ENCODE data around the gene RPS4Y2.

The RPS4Y2 gene

GRCh38 chrY:20755808-20756207 is at the start of gene RPS4Y2:
RPS4Y2 (plus strand) TSS chrY:20756108; CDS start chrY:20756164, 56 bp downstream.
- no peaks in the 10 kb centered on the region for H3K9me3 Mint-ChIP-seq
- no peak for DNase-seq
- TF ChIP-seq CTCF (IDR thresholded peaks at IDR 0.05), result no peak
- H3K4me3 Mint-ChIP-seq, result no peak within 1 kb of the TSS
- H3K36me3 Mint-ChIP-seq (ENCODE audit: low read depth), result no peaks in the 10 kb centered on the region
- no peaks in the 10 kb centered on the region for H3K4me1 Mint-ChIP-seq
- H3K27me3 Mint-ChIP-seq (ENCODE audit: low read depth, poor library complexity), result no peaks in the 10 kb centered on the region
- H3K27ac Mint-ChIP-seq, result no peak within 1 kb of the TSS

GRCh38 chrY:20714391-20714790 is 41.5 kb upstream of the RPS4Y2 start:
- Mint-ChIP-seq H3K36me3 (ENCODE audit: low read depth) (no peaks in the 10 kb centered on the region), H3K27me3 (ENCODE audit: low read depth, poor library complexity) (no peaks in the 10 kb centered on the region), H3K4me3 (no peak overlapping the region), H3K4me1 (no peaks in the 10 kb centered on the region), H3K9me3 (no peaks in the 10 kb centered on the region), H3K27ac (no peak overlapping the region)
- no peak for TF ChIP-seq CTCF (IDR thresholded peaks at IDR 0.05)
- no peak for DNase-seq

- Mint-ChIP-seq H3K4me1 (no peaks in the 10 kb centered on the region), H3K36me3 (ENCODE audit: low read depth) (no peaks in the 10 kb centered on the region), H3K27me3 (ENCODE audit: low read depth, poor library complexity) (no peaks in the 10 kb centered on the region), H3K4me3 (no peak overlapping the region), H3K27ac (no peak overlapping the region), H3K9me3 (no peaks in the 10 kb centered on the region)
- no peak for DNase-seq
- no peak for TF ChIP-seq CTCF (IDR thresholded peaks at IDR 0.05)
Measured at GRCh38 chrY:20726184-20726907, 29.6 kb upstream of the RPS4Y2 start.

- Mint-ChIP-seq H3K36me3 (ENCODE audit: low read depth) (no peaks in the 10 kb centered on the region), H3K4me1 (no peaks in the 10 kb centered on the region), H3K4me3 (no peak overlapping the region), H3K9me3 (no peaks in the 10 kb centered on the region), H3K27me3 (ENCODE audit: low read depth, poor library complexity) (no peaks in the 10 kb centered on the region), H3K27ac (no peak overlapping the region)
- TF ChIP-seq CTCF (IDR thresholded peaks at IDR 0.05), result no peak
- no peak for DNase-seq
Measured at GRCh38 chrY:20735200-20735599, 20.7 kb upstream of the RPS4Y2 start.

- Mint-ChIP-seq H3K27me3 (ENCODE audit: low read depth, poor library complexity) (no peaks in the 10 kb centered on the region), H3K36me3 (ENCODE audit: low read depth) (no peaks in the 10 kb centered on the region), H3K4me1 (no peaks in the 10 kb centered on the region), H3K4me3 (no peak overlapping the region), H3K9me3 (no peaks in the 10 kb centered on the region), H3K27ac (no peak overlapping the region)
- no peak for DNase-seq
- no peak for TF ChIP-seq CTCF (IDR thresholded peaks at IDR 0.05)
Measured at GRCh38 chrY:20739806-20740205, 16.1 kb upstream of the RPS4Y2 start.

GRCh38 chrY:20740609-20741008 is 15.3 kb upstream of the RPS4Y2 start:
- DNase-seq, result no peak
- H3K27me3 Mint-ChIP-seq (ENCODE audit: low read depth, poor library complexity), result no peaks in the 10 kb centered on the region

More at GRCh38 chrY:20740609-20741008, 15.3 kb upstream of the RPS4Y2 start:
- no peaks in the 10 kb centered on the region for H3K9me3 Mint-ChIP-seq
- TF ChIP-seq CTCF (IDR thresholded peaks at IDR 0.05), result no peak
- no peaks in the 10 kb centered on the region for H3K36me3 Mint-ChIP-seq (ENCODE audit: low read depth)
- H3K4me3 Mint-ChIP-seq, result no peak overlapping the region
- no peak overlapping the region for H3K27ac Mint-ChIP-seq
- no peaks in the 10 kb centered on the region for H3K4me1 Mint-ChIP-seq

Measured in nephron progenitor cell (in vitro differentiated cells).